ENCODE data around the gene NFIB. TPM values are rescaled to one million over a fixed set of nuclear protein-coding genes. Genes with fewer than 3 reads are reported as not detected.

Gene NFIB
- total and polyA plus RNA-seq, 2 of the 4 experiments (the other 2 are of a cell fraction), result 1.4 to 2.0 TPM

GRCh38 chr9:14214693-14215092, 99.2 kb downstream of the NFIB start:
- intact Hi-C loops (cut with micrococcal nuclease) (loop anchor here (10.0 kb wide), 1 partner anchor 210 kb away; no protein-coding TSS in a partner anchor), dilution Hi-C loops (cut with HindIII; ENCODE audit: low sequenced_read_pairs, unreplicated experiment) (no loop called here), in situ Hi-C loops (cut with MboI; ENCODE audit: low sequenced_read_pairs) (loop anchor here (10.0 kb wide), 1 partner anchor 210 kb away; no protein-coding TSS in a partner anchor)
- H3K9ac ChIP-seq (ENCODE audit: low read depth, low read length), result no peak overlapping the region
- CTCF ChIA-PET, result interaction anchor here (0.6 kb wide), 1 partner anchor 102 kb away, joined by 4 read pairs; no protein-coding TSS in a partner anchor
- H3K18ac ChIP-seq (ENCODE audit: low read depth, low read length), result no peak overlapping the region
- no peaks in the 10 kb centered on the region for H3K36me3 ChIP-seq (ENCODE audit: control insufficient read depth, insufficient read depth, low read length)
- H3K4me3 ChIP-seq (ENCODE audit: insufficient read depth, low read depth, low read length), result no peak overlapping the region
- no peak overlapping the region for H2AFZ ChIP-seq (replicated peaks; ENCODE audit: low read length, poor library complexity)
- H4K91ac ChIP-seq (ENCODE audit: insufficient read depth, low read depth, low read length), result no peak overlapping the region
- no peak overlapping the region for H3K23ac ChIP-seq (ENCODE audit: low read depth, low read length)
- no peak overlapping the region for H3K56ac ChIP-seq (ENCODE audit: extremely low read depth, insufficient read depth, low read length)
- no peak overlapping the region for H2BK5ac ChIP-seq (ENCODE audit: low read depth, low read length, poor library complexity, severe bottlenecking)
- H3K4ac ChIP-seq (ENCODE audit: low read depth, low read length), result no peak overlapping the region
- no peaks in the 10 kb centered on the region for H3K9me1 ChIP-seq (ENCODE audit: insufficient read depth, low read length)
- ATAC-seq (ENCODE audit: low read depth), result no peak
- H2AK9ac ChIP-seq (replicated peaks; ENCODE audit: low read depth, low read length, poor library complexity), result no peak overlapping the region
- no peak for DNase-seq
- H3K4me2 ChIP-seq (ENCODE audit: low read depth, low read length), result no peak overlapping the region
- no peaks in the 10 kb centered on the region for H3K4me1 ChIP-seq (ENCODE audit: control insufficient read depth, insufficient read depth, low read length)
- no peak overlapping the region for H2BK20ac ChIP-seq (ENCODE audit: low read depth, low read length)
- no peaks in the 10 kb centered on the region for H3K9me3 ChIP-seq (ENCODE audit: control insufficient read depth, insufficient read depth, low read length)
- POLR2A ChIA-PET (ENCODE audit: unreplicated experiment), result no interaction called here
- no peaks in the 10 kb centered on the region for H3K27me3 ChIP-seq (ENCODE audit: control insufficient read depth, insufficient read depth, low read length)
- H3K27ac ChIP-seq (ENCODE audit: insufficient read depth, low read length), result no peak overlapping the region
- no peak overlapping the region for H3K14ac ChIP-seq (replicated peaks; ENCODE audit: low read depth, low read length)
- WGBS, 2 experiments (ENCODE audit: extremely low coverage in 2 of 2, insufficient read length in 1 of 2), result no CpG with 5 or more reads among the region's 2 CpGs
- H3K79me1 ChIP-seq (ENCODE audit: low read depth in 1 of 2, low read length in 2 of 2), result no peaks in the 10 kb centered on the region
- H4K8ac ChIP-seq (ENCODE audit: low read depth in 2 of 2, low read length in 2 of 2), result no peak overlapping the region
- TF ChIP-seq NFE2L2 (IDR thresholded peaks at IDR 0.05; ENCODE audit: low read depth, low read length) (no peak), USF2 (IDR thresholded peaks at IDR 0.05; ENCODE audit: low read depth, low read length) (no peak), MXI1 (IDR thresholded peaks at IDR 0.05; ENCODE audit: borderline replicate concordance, low read depth, low read length) (no peak), RAD21 (IDR thresholded peaks at IDR 0.05; ENCODE audit: low read length) (no peak), FOS (IDR thresholded peaks at IDR 0.05; ENCODE audit: low read depth, low read length) (no peak), MAFK (IDR thresholded peaks at IDR 0.05; ENCODE audit: low read depth, low read length) (no peak), SMC3 (IDR thresholded peaks at IDR 0.05; ENCODE audit: low read depth, low read length) (no peak), BHLHE40 (IDR thresholded peaks at IDR 0.05; ENCODE audit: low read depth, low read length) (no peak), POLR2A (IDR thresholded peaks at IDR 0.05; ENCODE audit: low read depth, low read length) (no peak), RCOR1 (IDR thresholded peaks at IDR 0.05; ENCODE audit: insufficient replicate concordance, low read length) (no peak), MAZ (IDR thresholded peaks at IDR 0.05; ENCODE audit: borderline replicate concordance, low read depth, low read length) (no peak)
- H2AK5ac ChIP-seq (ENCODE audit: low read depth, low read length), result no peak overlapping the region
- H2BK120ac ChIP-seq (ENCODE audit: low read depth, low read length), result no peak overlapping the region
- H4K5ac ChIP-seq (ENCODE audit: low read depth, low read length), result no peak overlapping the region
- H2BK15ac ChIP-seq (ENCODE audit: low read depth, low read length), result no peak overlapping the region
- no peaks in the 10 kb centered on the region for H4K20me1 ChIP-seq (ENCODE audit: insufficient read depth, low read length)
- no TSS peak for BruUV-seq (replicated peaks)
